HG03139 (cell line): ENCODE measurements around the gene TOMT.
A peak's percentile ranks its signal among the peaks of the same experiment; 100 is the strongest.

ENCODE experiments used
- ATAC-seq: cut with Tn5 transposase; IDR thresholded peaks from one replicate; pipeline ENCODE4 v1.9.1; 2021; ENCODE audit not compliant: unreplicated experiment

TOMT gene

GRCh38 chr11:72085621-72086351 is 19.9 kb upstream of the TOMT start:
- ATAC-seq: no peak

GRCh38 chr11:72088076-72088808 is 17.5 kb upstream of the TOMT start:
- ATAC-seq: no peak

- no peak for ATAC-seq
These were observed 14.4 kb upstream of the TOMT start for GRCh38 chr11:72091292-72091691.

GRCh38 chr11:72098741-72099140 is 7.0 kb upstream of the TOMT start:
- no peak for ATAC-seq

GRCh38 chr11:72100009-72100408 is 5.7 kb upstream of the TOMT start:
- ATAC-seq: no peak

GRCh38 chr11:72100462-72100861 is 5.3 kb upstream of the TOMT start:
- ATAC-seq: no peak

- no peak for ATAC-seq
These were observed 3.6 kb upstream of the TOMT start for GRCh38 chr11:72102162-72102561.

- no peak for ATAC-seq
These were observed 3.1 kb upstream of the TOMT start for GRCh38 chr11:72102631-72102945.

- ATAC-seq: peak; percentile 82
These were observed 2.6 kb upstream of the TOMT start, which contains the start of gene LAMTOR1 for GRCh38 chr11:72102946-72103753. Gene LAMTOR1, minus strand, starts transcription at chr11:72103297. Its CDS starts 73 bp downstream, at chr11:72103224.

- ATAC-seq: no peak
These were observed 2.0 kb upstream of the TOMT start for GRCh38 chr11:72103754-72104167.

GRCh38 chr11:72111300-72112142 is 5.8 kb downstream of the TOMT start:
- ATAC-seq: no peak

- peak; percentile 86 for ATAC-seq
These were observed 6.6 kb downstream of the TOMT start, which contains the start of gene ANAPC15 for GRCh38 chr11:72112143-72112977. Gene ANAPC15, minus strand, starts transcription at chr11:72112695. Its CDS starts 1,419 bp downstream, at chr11:72111276.

- no peak for ATAC-seq
These were observed 7.5 kb downstream of the TOMT start for GRCh38 chr11:72112978-72113808.

- no peak for ATAC-seq
These were observed 8.8 kb downstream of the TOMT start for GRCh38 chr11:72114570-72114969.

GRCh38 chr11:72116019-72116755 is 10.5 kb downstream of the TOMT start:
- no peak for ATAC-seq

- ATAC-seq: no peak
These were observed 13.5 kb downstream of the TOMT start for GRCh38 chr11:72119198-72119597.

GRCh38 chr11:72120930-72121329 is 15.2 kb downstream of the TOMT start:
- ATAC-seq: no peak

GRCh38 chr11:72122607-72123006 is 16.9 kb downstream of the TOMT start:
- ATAC-seq: no peak
